HTERT RPE-1 (cell line): Measurements from ENCODE around the gene FICD.

Source experiments
- in situ Hi-C: fragments of 300-500 bp; cut with MboI; formaldehyde crosslinking; loops from 4 replicates; pipeline ENCODE4 v1.14.3; 2020; ENCODE audit warnings: low sequenced_read_pairs

The FICD gene

DNA sequence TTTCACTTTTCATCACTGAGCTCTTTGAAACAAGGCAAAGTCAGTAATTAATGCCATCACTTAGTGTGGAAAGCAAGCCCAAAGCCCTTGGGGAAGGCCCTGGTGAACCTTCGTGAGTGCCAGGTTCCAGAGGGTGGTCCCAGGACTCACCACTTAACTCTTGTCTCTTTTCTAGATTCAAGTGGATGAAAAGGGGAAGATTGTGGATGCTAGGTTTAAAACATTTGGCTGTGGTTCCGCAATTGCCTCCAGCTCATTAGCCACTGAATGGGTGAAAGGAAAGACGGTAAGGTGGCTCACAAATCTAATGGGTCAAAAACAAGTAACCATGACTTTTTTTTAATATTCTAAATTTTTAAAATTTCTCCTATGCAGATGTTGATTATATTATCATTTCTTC is 50.1 kb downstream of the FICD start:
- in situ Hi-C loops, result no loop called here

GRCh38 chr12:108565976-108566375 is 50.9 kb downstream of the FICD start:
- in situ Hi-C loops, result no loop called here

DNA sequence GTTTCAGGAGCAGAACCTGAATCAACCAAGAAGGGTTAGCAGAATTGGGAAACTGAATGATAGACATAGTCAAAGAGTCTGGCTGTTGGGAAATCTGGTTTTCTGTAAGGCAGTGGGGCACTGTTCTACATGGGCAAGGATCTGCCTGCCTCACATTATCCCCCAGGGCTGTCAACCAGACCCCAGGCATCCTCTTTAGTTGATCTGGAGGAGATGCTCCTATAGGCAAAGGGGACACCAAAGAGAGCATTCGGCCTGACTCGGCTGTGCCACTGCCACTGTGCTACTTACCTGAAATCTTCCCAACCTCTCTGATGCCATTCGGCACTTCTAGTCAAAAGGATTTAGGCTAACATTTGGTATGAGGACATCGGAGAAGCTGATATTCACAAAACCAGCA is 51.4 kb downstream of the FICD start:
- in situ Hi-C loops, result no loop called here

DNA sequence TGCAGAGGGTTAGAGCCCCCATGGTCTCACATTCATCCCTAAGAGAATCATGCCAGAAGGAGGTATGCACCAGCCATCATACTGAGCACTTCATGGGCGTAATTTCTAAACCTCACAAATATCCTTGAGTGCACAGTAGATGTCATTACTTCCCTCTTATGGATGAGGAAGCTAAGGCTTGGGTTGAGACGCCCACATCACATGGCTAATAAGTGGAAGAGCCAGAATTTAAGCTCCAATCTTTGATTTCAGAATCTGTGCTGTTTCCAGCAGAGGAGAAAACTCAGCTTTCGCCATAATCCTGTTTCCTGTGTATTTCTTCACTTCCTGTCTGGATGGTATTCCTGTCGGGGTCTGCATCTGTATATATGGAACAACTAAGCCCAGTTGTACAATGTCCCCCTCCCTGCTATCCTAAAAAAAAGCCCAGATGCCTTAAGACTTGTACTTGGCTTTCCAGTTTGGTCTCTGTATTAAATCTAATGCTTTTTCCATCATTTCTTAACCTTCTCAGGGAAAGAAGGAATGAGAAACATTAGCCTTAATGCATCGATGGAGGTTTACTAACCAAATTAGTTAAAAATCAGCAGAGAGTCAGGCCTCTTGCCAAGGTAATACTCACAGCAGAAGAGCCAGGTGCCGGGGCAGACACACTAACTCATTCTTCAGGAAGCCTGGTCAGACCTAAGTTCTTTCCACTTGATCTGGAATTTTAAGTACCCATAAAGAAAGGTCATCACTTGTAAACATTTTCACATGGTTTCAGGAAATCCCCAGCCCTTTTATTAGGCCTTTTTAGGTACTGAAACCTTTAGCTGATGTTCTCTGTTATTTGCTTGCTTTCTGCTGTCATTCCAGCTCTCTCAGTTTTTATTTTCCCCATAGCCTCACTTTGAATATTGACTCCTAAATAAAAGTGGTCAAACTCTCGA is 52.6 kb downstream of the FICD start:
- in situ Hi-C loops, result no loop called here

DNA sequence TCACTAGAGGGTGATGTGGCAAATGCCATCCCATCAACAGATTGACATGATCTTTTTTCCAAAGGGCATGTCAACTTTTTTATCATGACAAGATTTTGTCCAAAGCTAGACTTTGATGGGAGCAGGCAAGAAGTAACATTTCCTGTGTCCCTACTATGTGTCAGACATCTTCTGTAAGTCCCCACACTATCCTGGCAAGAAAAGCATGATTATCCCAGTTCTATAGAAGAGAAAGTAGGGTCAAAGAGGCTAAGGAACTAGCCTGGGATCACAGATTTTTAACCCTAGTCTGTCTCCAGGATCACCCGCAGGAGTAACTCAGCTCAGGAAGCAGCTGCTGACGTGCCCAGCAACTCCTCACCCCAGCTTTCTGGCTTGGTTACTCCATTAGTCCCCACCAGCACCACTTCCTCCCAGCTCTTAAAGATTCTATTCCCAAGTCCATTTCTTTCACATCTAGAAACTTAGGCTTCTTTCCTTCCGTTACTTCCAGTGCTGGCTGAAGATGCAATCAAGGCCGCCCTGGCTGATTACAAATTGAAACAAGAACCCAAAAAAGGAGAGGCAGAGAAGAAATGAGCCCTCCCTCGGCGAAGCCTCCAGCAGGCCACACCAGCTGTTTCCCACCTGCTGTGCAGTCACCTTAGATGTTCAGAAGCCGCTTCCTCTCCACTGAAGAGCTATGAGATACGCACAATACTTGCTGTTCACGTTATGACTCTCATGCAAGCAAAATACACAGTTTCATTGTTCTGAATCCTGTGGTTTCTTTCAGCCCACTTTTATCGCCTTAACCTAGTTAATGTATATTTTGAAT is 53.5 kb downstream of the FICD start:
- in situ Hi-C loops, result no loop called here
